Measurements from ENCODE around the gene TSPAN16. TPM values are rescaled to one million over a fixed set of nuclear protein-coding genes. Genes with fewer than 3 reads are reported as not detected.

The TSPAN16 gene
- total RNA-seq, 1 donor from 2014 or later, result not detected

DNA sequence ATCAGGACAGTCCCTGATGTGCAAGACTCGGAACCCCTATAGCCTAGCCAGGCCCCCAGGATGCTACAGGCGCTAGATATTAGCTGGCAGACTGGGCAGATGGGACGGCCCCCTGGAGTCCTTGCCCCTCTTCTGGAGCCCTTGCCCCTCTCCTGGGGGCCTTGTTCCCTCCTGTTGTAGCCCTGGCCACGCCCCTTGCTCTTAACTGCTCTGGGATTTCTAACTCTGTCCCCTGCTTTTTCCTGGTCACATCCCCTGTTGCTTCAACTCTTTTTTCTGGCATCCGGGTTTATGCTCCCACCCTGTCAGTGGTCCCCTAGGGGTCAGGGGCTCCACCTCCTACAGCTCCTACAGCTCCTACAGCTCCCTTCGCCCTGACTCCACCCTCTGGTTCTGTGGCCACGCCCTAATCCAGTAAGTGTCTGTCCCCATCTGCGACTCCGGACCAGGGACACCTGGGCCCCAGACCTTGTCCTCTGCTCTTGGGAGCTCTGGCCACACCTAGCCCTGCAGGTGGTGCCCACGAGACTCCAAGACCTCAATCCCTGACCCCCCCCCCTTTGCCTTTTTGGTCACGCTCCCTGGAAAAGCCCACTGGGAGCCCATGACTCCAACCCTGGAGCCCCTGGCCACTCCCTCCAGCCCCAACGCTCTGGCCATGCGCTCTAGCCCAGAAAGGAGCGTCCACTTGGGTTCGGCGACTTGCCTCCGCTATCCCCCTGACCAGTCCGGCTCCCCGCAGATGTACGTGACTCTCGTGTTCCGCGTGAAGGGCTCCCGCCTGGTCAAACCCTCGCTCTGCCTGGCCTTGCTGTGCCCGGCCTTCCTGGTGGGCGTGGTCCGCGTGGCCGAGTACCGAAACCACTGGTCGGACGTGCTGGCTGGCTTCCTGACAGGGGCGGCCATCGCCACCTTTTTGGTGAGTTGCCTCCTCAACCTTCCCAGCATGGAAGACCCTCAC is 66.1 kb downstream of the TSPAN16 start:
- no peak overlapping the region for H3K27ac Mint-ChIP-seq (ENCODE audit: unreplicated experiment)
- H3K36me3 Mint-ChIP-seq (ENCODE audit: low read depth), result no peaks in the 10 kb centered on the region
- peaks cover 8% of the 10 kb centered on the region for H3K4me1 Mint-ChIP-seq
- TF ChIP-seq, protein P1, sequence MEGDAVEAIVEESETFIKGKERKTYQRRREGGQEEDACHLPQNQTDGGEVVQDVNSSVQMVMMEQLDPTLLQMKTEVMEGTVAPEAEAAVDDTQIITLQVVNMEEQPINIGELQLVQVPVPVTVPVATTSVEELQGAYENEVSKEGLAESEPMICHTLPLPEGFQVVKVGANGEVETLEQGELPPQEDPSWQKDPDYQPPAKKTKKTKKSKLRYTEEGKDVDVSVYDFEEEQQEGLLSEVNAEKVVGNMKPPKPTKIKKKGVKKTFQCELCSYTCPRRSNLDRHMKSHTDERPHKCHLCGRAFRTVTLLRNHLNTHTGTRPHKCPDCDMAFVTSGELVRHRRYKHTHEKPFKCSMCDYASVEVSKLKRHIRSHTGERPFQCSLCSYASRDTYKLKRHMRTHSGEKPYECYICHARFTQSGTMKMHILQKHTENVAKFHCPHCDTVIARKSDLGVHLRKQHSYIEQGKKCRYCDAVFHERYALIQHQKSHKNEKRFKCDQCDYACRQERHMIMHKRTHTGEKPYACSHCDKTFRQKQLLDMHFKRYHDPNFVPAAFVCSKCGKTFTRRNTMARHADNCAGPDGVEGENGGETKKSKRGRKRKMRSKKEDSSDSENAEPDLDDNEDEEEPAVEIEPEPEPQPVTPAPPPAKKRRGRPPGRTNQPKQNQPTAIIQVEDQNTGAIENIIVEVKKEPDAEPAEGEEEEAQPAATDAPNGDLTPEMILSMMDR (conservative IDR thresholded peaks at IDR 0.05), result no peak
- peak overlapping the region; percentile 84 for H3K4me3 Mint-ChIP-seq
- peaks cover 31% of the 10 kb centered on the region for H3K27me3 Mint-ChIP-seq (ENCODE audit: low read depth)
- no peak for DNase-seq (ENCODE audit: low read depth, low spot score)
- no peaks in the 10 kb centered on the region for H3K9me3 Mint-ChIP-seq

DNA sequence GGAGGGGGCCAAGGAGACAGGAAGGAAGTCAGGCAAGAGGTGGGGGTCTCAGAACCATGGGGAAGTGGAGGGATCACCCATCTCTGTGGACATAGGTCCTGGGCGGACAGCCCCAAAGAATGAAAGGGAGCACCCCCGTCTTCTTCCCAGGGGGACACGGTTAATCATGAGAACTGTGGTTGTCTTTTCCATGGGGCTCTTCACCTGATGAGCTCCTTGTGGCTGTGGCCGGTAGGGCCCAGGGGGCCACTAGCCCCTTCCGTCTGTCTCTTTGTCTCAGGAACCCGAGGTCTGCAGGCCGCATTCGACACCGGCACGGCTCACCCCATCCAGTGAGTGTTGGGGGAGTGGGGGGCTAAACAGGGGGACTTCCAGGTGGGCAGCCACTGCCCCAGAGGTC is 67.9 kb downstream of the TSPAN16 start:
- Mint-ChIP-seq H3K27me3 (ENCODE audit: low read depth) (peaks cover 24% of the 10 kb centered on the region), H3K4me1 (peaks cover 8% of the 10 kb centered on the region), H3K9me3 (no peaks in the 10 kb centered on the region), H3K27ac (ENCODE audit: unreplicated experiment) (no peak overlapping the region), H3K4me3 (no peak overlapping the region), H3K36me3 (ENCODE audit: low read depth) (no peaks in the 10 kb centered on the region)
- TF ChIP-seq, protein P1 (conservative IDR thresholded peaks at IDR 0.05), result no peak
- DNase-seq (ENCODE audit: low read depth, low spot score), result no peak

DNA sequence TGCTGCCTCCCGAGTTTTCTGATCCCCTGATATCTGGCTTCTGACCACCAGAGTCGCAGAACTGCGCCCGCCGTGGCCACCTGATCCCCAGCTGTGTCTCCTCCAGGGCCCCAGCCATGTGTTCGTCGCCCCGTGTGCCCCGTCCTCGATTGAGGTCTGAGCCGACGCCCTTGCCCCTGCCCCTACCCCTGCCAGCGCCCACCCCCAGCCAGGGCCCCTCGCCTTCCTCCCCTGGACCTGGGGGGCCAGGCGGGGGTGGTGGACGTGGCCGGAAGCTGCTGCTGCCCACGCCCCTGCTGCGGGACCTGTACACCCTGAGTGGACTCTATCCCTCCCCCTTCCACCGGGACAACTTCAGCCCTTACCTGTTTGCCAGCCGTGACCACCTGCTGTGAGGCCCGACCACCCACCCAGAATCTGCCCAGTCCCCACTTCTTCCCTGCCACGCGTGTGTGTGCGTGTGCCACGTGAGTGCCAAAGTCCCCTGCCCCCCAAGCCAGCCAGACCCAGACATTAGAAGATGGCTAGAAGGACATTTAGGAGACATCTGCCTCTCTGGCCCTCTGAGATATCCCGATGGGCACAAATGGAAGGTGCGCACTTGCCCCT is 68.4 kb downstream of the TSPAN16 start:
- no peak for DNase-seq (ENCODE audit: low read depth, low spot score)
- peaks cover 19% of the 10 kb centered on the region for H3K27me3 Mint-ChIP-seq (ENCODE audit: low read depth)
- TF ChIP-seq, protein P1 (conservative IDR thresholded peaks at IDR 0.05), result no peak
- no peaks in the 10 kb centered on the region for H3K9me3 Mint-ChIP-seq
- H3K4me3 Mint-ChIP-seq, result no peak overlapping the region
- H3K27ac Mint-ChIP-seq (ENCODE audit: unreplicated experiment), result no peak overlapping the region
- H3K4me1 Mint-ChIP-seq, result peaks cover 8% of the 10 kb centered on the region
- no peaks in the 10 kb centered on the region for H3K36me3 Mint-ChIP-seq (ENCODE audit: low read depth)

DNA sequence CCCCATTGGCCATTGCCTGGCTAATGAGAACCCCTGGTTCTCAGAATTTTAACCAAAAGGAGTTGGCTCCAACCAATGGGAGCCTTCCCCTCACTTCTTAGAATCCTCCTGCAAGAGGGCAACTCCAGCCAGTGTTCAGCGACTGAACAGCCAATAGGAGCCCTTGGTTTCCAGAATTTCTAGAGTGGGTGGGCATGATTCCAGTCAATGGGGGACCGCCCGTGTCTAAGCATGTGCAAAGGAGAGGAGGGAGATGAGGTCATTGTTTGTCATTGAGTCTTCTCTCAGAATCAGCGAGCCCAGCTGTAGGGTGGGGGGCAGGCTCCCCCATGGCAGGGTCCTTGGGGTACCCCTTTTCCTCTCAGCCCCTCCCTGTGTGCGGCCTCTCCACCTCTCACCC is 69.0 kb downstream of the TSPAN16 start:
- Mint-ChIP-seq H3K9me3 (no peaks in the 10 kb centered on the region), H3K27ac (ENCODE audit: unreplicated experiment) (no peak overlapping the region), H3K4me1 (peaks cover 8% of the 10 kb centered on the region), H3K27me3 (ENCODE audit: low read depth) (peaks cover 18% of the 10 kb centered on the region), H3K4me3 (no peak overlapping the region), H3K36me3 (ENCODE audit: low read depth) (no peaks in the 10 kb centered on the region)
- DNase-seq (ENCODE audit: low read depth, low spot score), result no peak
- TF ChIP-seq, protein P1 (conservative IDR thresholded peaks at IDR 0.05), result no peak

Other genes starting within 250 kb of the TSPAN16 start
- gene LDLR, start 206.7 kb upstream of the TSPAN16 start, total RNA-seq, result 141 and 152 TPM in 2 replicates
- 67.0 and 71.3 TPM in 2 replicates for gene SPC24, start 140.4 kb upstream of the TSPAN16 start, total RNA-seq
- 32.1 and 34.2 TPM in 2 replicates for gene KANK2, start 98.6 kb upstream of the TSPAN16 start, total RNA-seq
- gene ANGPTL8, start 56.5 kb upstream of the TSPAN16 start, total RNA-seq, result not detected in 2 replicates
- 34.7 and 40.6 TPM in 2 replicates for gene DOCK6, start 33.6 kb upstream of the TSPAN16 start, total RNA-seq
- gene RAB3D, start 43.5 kb downstream of the TSPAN16 start, total RNA-seq, result 15.1 and 15.4 TPM in 2 replicates
- gene TMEM205, start 50.1 kb downstream of the TSPAN16 start, total RNA-seq, result 34.8 and 36.1 TPM in 2 replicates
- 7.0 and 10.3 TPM in 2 replicates for gene CCDC159, start 50.4 kb downstream of the TSPAN16 start, total RNA-seq
- 10.3 and 12.3 TPM in 2 replicates for gene PLPPR2, start 59.3 kb downstream of the TSPAN16 start, total RNA-seq
- 2.9 and 3.5 TPM in 2 replicates for gene SWSAP1, start 78.5 kb downstream of the TSPAN16 start, total RNA-seq
- gene EPOR, start 88.2 kb downstream of the TSPAN16 start, total RNA-seq, result 3.5 and 4.5 TPM in 2 replicates
- 0.30 and 0.55 TPM in 2 replicates for gene RGL3, start 123.2 kb downstream of the TSPAN16 start, total RNA-seq
- gene ODAD3, start 139.0 kb downstream of the TSPAN16 start, total RNA-seq, result 2.2 and 3.1 TPM in 2 replicates
- 388 and 391 TPM in 2 replicates for gene PRKCSH, start 139.5 kb downstream of the TSPAN16 start, total RNA-seq
- 39.7 and 42.8 TPM in 2 replicates for gene ELAVL3, start 184.9 kb downstream of the TSPAN16 start, total RNA-seq
- gene ZNF653, start 209.7 kb downstream of the TSPAN16 start, total RNA-seq, result 17.9 and 19.0 TPM in 2 replicates
- gene ECSIT, start 233.0 kb downstream of the TSPAN16 start, total RNA-seq, result 46.0 and 49.4 TPM in 2 replicates
- gene CNN1, start 242.7 kb downstream of the TSPAN16 start, total RNA-seq, result 1.6 and 1.8 TPM in 2 replicates